ENCODE measurements around the gene CTSV.
"Not testable (repeated sequence)": the region's sequence is repeated elsewhere in the genome, so short reads cannot be mapped to it uniquely, and the experiment has no call there.

The CTSV gene

DNA sequence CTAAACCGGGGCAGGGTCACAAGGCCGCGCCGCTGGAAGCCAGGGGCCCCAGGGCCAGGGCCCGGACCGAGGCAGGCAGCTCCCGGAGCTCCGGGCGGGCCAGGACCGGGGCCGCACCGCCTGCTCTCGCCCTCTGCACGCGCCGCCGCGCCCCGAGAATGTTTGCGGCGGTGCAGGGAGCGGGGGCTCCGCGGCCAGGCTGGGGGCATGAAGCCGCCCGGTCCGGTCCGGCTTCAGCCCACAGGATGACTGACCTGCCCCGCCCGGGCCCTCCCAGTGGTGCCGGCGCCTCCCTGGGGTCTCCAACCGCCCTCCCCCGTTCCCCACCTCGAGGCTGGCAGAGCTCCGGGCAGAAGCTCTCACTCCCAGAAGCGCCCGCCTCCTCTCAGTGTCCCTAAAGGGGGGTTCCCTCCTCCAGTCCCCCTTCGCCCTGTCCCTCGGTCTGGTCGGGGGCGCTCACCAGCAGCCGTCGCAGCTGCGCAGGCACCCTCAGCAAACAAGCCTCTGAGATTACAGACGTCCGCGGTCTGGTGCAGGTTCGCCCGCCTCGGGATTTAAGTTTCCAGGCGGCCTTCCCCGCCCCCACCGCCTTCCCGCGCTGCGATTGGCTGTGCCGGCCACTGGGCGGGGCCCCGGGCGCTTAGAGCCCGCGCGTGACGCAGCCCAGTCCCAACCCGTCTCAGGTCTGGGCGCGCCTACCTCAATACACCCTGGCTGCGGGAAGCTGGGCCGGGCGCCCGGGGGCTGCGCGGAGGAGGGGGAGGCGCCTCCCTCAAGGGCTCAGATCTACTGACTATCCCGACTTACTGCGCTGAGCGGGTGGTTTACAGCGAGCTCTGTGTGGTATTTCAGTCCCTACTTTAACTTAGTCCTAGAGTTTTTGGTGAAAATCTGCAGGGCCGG, at the start of gene CTSV:
Gene CTSV, minus strand, starts transcription at position 532 of the 903 bp plus-strand sequence. CDS start 1,099 bp downstream, outside the sequence.
- DNase-seq: peak; percentile 99

DNA sequence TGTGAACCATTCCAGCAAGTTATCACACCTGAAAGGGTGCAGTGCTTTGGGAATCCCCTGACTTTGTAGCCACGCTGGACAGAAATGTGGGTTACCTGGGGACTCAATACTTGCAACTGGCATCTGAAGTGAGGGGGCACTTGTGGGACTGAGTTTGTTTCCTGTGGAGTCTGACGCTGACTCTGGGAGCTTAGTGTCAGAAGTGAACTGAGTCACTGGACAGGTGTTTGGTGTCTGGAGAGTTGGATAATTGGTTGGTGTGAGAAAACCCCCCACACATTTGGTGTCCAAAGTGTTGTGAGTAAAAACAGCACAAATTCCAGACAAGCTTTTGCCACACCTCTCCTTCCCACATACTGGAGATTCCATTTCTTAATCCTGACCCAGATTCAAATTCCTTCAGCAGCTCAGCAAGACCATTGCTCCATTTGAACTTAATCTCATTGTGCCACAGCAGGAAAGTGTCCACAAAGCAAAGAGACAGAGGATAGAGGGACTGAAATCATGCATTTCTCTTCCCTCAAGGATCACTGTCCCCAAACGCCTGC, 48.8 kb upstream of the CTSV start:
- DNase-seq: peak; percentile 65

- not testable (repeated sequence) for DNase-seq
Measured at GRCh38 chr9:97084562-97084991, 45.6 kb upstream of the CTSV start.

DNA sequence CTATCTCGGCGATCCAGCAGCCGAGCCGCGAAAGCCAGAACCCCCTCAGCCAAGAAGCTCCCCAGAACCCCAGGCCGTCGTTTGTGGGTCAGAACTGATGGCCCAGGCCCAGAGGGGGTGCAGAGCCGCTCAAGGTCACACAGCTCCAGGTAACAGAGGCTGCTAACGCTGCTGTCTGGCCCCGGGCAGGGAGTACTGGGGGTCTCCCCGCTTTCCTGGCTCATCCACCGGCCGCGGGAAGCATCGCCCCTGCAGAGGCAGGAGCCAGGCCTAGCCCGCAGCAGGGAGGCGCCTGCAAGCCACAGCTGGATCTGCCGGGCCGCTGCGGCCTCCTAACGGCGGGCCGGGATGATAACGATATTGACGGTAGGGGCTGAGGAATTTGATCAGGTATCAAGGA, 39.4 kb upstream of the CTSV start:
- DNase-seq: no peak

DNA sequence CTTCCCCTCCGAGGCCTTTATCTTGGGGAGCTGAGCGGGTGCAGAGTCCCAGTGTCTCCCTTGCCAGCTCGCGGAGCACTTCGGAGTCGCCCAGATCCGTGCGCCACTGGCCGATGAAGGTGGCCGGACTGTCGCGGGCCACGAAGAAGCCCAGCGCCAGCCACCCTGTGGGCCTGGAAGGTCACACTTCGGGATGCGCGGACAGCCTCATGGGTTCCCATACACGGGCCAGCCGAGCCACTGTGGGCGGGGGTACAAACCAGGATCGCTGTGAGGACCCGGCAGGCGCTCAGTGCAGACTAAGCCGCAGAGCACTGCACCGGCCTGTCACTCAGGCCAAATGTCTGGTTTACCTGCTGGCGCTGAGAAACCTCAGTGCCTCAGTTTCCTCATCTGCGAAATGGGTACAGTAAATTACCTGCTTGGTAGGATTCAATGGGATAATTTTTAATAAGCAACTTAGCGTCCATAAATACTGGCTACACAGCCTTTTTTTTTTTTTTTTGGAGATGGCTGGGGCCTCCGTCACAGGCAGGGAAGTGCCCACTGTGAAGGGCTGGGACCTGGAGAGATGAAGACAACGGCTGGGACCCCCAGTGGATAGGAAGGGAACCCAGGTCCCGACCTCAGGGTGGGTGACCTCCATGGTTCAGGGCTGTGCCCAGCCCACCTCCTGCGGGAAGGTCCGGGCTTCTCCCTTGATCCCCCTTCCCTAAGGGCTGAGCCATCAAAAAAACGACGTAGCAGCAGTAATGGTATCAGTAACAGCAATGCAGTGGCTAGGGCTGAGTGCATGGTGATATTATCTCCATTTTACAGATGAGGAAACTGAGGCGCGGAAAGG, 38.7 kb upstream of the CTSV start:
- no peak for DNase-seq

DNA sequence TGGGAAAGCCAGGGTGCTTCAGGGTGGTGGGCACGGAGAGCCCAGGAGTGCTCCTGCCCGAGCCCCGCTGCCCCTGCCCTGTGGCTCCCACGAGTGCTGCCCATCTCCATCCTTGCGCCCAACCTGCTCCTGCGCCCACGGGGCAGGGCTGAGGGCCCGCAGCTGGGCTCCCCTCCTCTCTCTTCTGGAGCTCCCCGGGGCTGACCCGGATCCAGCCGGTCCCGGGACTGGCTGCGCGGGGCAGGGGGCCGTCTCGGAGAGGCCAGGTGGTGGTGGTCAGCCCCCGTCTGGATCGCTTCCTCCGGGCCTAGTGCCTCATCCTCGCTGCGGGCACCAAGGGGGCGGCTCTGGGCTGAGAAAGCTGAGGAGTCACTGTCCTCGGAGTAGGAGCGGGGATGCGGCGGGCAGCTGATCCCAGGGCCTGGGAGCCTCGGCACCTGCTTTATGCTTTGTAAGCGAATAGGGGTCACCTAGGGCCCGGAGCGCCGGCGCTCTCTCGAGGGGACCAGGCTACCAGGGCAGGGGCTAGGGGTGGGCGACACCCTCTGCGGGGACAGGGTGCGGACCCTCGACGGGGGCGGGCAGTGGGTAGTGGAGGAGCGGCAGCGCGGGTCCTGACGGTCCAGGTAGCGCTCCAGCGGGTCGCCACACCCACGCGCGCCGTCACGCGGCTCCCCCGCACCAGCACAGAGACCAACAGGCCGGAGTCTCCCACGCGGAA, 37.9 kb upstream of the CTSV start:
- not testable (repeated sequence) for DNase-seq

DNA sequence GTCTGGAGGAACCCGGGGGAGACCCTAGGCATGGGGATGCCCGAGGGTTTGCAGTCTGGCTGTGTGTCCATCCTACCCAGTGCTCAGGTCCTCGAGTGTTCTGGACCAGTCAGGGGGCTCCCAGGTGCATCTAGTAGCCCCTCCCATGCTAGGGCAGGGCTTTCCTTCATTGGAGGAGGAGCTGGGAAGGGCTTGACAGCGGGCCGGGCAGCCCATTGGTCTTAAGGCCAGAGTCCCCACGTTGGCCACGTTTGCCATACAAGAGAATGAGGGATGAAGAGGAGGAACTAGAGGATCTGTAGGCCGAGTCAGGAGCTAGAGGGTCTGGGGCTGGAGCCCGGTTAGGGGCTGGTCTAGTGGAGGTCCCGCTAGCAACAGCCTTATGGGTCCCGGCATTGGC, 37.3 kb upstream of the CTSV start:
- DNase-seq: no peak

DNA sequence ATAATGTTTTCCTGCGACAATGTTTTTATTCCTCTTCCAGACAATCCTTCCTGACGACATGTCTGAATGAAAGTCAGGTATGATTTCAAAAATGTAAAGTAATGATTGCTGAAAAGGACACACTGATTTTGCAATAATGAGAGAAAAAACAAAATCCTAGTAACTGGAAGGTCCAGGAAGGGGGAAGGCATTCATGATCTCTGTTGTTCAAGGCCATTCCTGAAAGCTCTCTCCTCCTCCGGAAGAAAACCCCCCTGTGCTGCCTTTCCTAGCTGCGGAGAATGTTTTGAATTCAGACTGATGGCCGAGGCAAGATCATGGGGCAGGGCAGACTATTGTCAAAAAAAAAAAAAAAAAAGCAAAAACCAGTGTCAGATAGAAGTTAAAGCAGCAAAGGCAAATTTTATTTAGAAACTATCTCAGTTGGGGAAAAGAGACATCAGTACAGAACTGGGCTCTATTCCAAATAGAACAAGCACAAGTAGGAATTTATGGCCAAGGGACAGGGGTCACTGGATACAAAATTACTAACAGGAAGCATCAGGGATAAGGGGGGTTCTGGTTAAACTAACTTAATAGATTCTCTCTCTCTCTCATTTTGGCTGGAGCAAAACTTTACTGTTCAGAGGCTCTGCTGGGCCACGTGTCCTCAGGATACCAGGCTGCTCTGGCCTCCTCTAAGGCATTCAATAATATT, 36.5 kb upstream of the CTSV start:
- no peak for DNase-seq

- no peak for DNase-seq
Measured at GRCh38 chr9:97073506-97073905, 34.6 kb upstream of the CTSV start.

GRCh38 chr9:97072285-97072776, 33.4 kb upstream of the CTSV start:
- DNase-seq: no peak

- DNase-seq: not testable (repeated sequence)
Measured at GRCh38 chr9:97070325-97070724, 31.4 kb upstream of the CTSV start.

GRCh38 chr9:97067490-97067889, 28.5 kb upstream of the CTSV start:
- no peak for DNase-seq

- no peak for DNase-seq
Measured at GRCh38 chr9:97064176-97064575, 25.2 kb upstream of the CTSV start.

- no peak for DNase-seq
Measured at GRCh38 chr9:97060796-97061195, 21.9 kb upstream of the CTSV start.

DNA sequence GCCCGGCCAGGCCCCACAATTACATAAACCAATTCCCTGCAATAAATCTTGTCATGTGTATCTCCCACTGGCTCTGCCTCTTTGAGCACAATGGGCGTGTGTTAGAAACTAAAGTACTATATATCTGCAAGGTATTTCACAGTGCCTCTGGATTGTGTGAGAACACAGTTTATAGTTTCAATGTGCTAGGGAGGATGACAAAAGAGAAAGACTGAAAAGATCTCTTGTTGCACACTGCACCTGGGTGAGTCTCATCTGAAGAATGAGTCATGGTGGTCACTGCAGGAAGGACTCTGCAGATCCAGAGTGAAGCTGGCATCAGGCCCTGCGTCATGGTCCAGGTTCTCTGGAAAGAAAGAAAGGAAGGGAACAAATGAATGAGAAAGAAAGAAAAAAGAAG, 20.7 kb upstream of the CTSV start:
- DNase-seq: no peak

DNA sequence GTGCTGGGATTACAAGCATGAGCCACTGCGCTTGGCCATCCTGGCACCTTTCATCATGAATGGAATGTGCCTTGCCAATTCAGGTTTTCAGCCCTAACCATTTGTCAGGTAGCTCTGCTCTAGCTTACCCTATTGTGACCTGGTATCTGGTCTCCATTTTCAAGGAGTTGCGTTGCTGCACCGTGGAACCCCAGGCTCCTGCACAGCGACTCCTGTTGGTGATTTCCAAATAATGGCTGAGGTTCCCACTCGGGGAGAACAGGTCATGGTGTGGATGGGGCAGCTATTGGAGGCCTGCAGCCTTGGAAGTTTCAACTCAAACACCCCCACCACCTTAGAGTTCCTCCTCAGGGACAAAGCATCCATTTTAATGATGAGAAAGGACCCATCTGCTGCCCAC, 18.7 kb upstream of the CTSV start:
- DNase-seq: no peak

- not testable (repeated sequence) for DNase-seq
Measured at GRCh38 chr9:97055891-97056290, 16.9 kb upstream of the CTSV start.

DNA sequence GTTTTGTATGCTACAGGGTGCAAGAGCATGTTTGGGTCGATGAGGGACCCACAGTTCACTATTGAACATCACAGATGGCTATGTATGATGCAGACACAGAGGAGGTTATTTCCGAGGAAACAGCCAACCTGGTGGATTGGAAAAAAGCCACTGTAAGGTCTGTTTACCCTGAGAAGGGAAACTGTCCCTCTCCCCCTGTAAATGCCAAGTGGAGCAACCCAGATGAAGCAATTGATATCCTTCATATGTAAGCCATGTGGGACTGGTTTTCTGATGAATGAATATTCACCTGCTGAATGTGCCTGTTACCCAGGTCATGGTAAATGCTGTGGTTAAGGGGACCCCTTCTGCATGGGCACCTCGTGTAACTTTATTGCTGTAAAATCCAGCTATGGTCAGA, 14.8 kb upstream of the CTSV start:
- no peak for DNase-seq

GRCh38 chr9:97052735-97053134, 13.8 kb upstream of the CTSV start:
- DNase-seq: peak; percentile 71

- DNase-seq: peak; percentile 98
Measured at GRCh38 chr9:97046228-97046627, 7.3 kb upstream of the CTSV start.

GRCh38 chr9:97045300-97045699, 6.4 kb upstream of the CTSV start:
- no peak for DNase-seq

DNA sequence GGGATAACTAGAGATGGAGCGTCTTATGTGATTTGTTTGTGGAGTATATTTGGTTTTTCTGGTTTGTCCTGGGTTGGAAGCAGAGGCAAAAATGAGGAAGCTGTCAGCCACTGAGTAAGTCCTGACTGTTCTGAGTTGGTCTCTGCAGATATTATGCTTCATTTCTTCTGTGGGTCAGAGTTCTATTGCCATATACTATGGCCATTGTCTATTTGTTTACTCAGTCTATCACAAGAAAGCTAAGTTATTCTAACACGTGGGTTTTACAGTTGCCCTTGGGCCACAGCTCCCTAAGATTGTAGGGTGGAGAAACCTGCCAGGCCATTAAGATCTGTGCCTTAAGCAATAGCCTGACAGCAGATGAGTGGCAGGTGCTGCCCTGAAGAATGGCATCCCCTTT, 3.0 kb upstream of the CTSV start:
- peak; percentile 72 for DNase-seq

Measured in islet precursor cell (in vitro differentiated cells).